ENCODE data around the gene RAB10. TPM values are rescaled to one million over a fixed set of nuclear protein-coding genes. Genes with fewer than 3 reads are reported as not detected.

The RAB10 gene
- total and polyA plus RNA-seq, 9 of the 15 experiments (the other 6 are each of a cell fraction or from before 2014, with no cell fraction given): 25.1 to 214 (median 157) TPM

DNA sequence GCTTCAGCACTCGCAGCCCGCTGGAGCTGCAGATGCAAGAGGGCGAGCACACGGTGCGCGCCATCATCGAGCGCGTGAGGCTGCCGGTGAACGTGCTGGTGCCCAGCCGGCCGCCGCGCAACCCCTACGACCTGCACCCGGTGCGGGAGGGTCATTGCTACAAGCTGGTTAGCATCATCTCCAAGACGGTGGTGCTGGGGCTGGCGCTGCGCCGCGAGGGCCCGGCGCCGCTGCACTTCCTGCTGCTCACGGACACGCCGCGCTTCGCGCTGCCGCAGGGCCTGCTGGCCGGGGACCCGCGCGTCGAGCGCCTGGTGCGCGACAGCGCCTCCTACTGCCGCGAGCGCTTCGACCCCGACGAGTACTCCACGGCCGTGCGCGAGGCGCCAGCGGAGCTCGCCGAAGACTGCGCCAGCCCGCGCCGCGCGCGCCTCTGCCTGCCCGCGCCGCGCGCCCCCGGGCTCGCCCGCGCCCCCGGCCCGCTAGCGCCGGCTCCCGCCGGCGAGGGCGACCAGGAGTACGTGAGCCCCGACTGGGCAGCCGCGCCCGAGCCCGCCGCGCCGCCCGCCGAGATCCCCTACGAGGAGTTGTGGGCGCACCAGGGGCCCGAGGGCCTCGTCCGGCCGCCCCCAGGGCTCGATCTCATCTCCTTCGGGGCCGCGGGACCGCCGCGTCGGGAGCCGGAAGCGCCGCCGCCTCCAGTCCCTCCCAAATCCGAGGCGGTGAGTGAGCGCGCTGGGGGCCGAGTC, 150.8 kb downstream of the RAB10 start (continued):
- TF ChIP-seq XRCC4 (IDR thresholded peaks at IDR 0.05; ENCODE audit: extremely low read depth, insufficient read depth, insufficient read length) (no peak), MECOM (CRISPR knock-in tag; IDR thresholded peaks at IDR 0.05) (no peak), ZNF165 (CRISPR knock-in tag; IDR thresholded peaks at IDR 0.05; ENCODE audit: borderline replicate concordance) (no peak), EZH2 (IDR thresholded peaks at IDR 0.05; ENCODE audit: borderline replicate concordance, low read depth, low read length) (no peak), TEAD4 (IDR thresholded peaks at IDR 0.05; ENCODE audit: low read length) (no peak), TEAD4 (CRISPR knock-in tag; IDR thresholded peaks at IDR 0.05; ENCODE audit: borderline replicate concordance) (no peak), TCF7 (IDR thresholded peaks at IDR 0.05; ENCODE audit: borderline replicate concordance) (0 out of 2 replicates have a peak, but pooled peaks have one; percentile 12), ZNF707 (CRISPR knock-in tag; conservative IDR thresholded peaks at IDR 0.05) (no peak), TCF7L2 (IDR thresholded peaks at IDR 0.05; ENCODE audit: low read depth, low read length) (no peak), CHD4 (IDR thresholded peaks at IDR 0.05; ENCODE audit: insufficient read depth, insufficient replicate concordance, low read depth, low read length, poor library complexity, severe bottlenecking) (no peak), SNRNP70 (optimal IDR thresholded peaks at IDR 0.05; ENCODE audit: low read depth, low read length) (no peak), SIN3B (IDR thresholded peaks at IDR 0.05; ENCODE audit: low read depth) (no peak; the same call in none of the 2 replicates), BHLHE40 (IDR thresholded peaks at IDR 0.05; ENCODE audit: low read length) (no peak), CBX1 (IDR thresholded peaks at IDR 0.05; ENCODE audit: low read depth) (peak; percentile 41; the same call in 1 of the 2 replicates), FUS (optimal IDR thresholded peaks at IDR 0.05; ENCODE audit: low read depth, low read length) (no peak), TARDBP (IDR thresholded peaks at IDR 0.05) (peak; percentile 45; the same call in 1 of the 2 replicates), ZFX (CRISPR knock-in tag; IDR thresholded peaks at IDR 0.05) (peak; percentile 94), XRCC5 (IDR thresholded peaks at IDR 0.05; ENCODE audit: low read depth, low read length) (no peak), ZNF695 (CRISPR knock-in tag; IDR thresholded peaks at IDR 0.05) (no peak), CBFB (CRISPR knock-in tag; IDR thresholded peaks at IDR 0.05) (peak; percentile 51; the same call in 1 of the 2 replicates), CUX1 (CRISPR knock-in tag; IDR thresholded peaks at IDR 0.05) (0 out of 2 replicates have a peak, but pooled peaks have one; percentile 71), PTRF (tag; IDR thresholded peaks at IDR 0.05) (no peak), NFIX (CRISPR knock-in tag; IDR thresholded peaks at IDR 0.05; ENCODE audit: low read depth) (no peak)
- TF ChIP-seq, protein P1, sequence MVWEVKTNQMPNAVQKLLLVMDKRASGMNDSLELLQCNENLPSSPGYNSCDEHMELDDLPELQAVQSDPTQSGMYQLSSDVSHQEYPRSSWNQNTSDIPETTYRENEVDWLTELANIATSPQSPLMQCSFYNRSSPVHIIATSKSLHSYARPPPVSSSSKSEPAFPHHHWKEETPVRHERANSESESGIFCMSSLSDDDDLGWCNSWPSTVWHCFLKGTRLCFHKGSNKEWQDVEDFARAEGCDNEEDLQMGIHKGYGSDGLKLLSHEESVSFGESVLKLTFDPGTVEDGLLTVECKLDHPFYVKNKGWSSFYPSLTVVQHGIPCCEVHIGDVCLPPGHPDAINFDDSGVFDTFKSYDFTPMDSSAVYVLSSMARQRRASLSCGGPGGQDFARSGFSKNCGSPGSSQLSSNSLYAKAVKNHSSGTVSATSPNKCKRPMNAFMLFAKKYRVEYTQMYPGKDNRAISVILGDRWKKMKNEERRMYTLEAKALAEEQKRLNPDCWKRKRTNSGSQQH (CRISPR knock-in tag; IDR thresholded peaks at IDR 0.05): no peak
